ENCODE measurements around the gene AGTRAP. TPM values are rescaled to one million over a fixed set of nuclear protein-coding genes. Genes with fewer than 3 reads are reported as not detected.

AGTRAP gene
- total RNA-seq, 1 donor from 2014 or later, result 76.7 TPM

GRCh38 chr1:11720033-11720376 lies 15.9 kb upstream of the AGTRAP start:
- TF ChIP-seq, protein P1, sequence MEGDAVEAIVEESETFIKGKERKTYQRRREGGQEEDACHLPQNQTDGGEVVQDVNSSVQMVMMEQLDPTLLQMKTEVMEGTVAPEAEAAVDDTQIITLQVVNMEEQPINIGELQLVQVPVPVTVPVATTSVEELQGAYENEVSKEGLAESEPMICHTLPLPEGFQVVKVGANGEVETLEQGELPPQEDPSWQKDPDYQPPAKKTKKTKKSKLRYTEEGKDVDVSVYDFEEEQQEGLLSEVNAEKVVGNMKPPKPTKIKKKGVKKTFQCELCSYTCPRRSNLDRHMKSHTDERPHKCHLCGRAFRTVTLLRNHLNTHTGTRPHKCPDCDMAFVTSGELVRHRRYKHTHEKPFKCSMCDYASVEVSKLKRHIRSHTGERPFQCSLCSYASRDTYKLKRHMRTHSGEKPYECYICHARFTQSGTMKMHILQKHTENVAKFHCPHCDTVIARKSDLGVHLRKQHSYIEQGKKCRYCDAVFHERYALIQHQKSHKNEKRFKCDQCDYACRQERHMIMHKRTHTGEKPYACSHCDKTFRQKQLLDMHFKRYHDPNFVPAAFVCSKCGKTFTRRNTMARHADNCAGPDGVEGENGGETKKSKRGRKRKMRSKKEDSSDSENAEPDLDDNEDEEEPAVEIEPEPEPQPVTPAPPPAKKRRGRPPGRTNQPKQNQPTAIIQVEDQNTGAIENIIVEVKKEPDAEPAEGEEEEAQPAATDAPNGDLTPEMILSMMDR (IDR thresholded peaks at IDR 0.05; ENCODE audit: insufficient read depth, low read length, poor library complexity, severe bottlenecking), result no peak
- Histone ChIP-seq H3K27me3 (ENCODE audit: control insufficient read depth, insufficient read depth, low read length) (peaks cover 15% of the 10 kb centered on the region), H3K36me3 (ENCODE audit: control insufficient read depth, insufficient read depth, low read length) (no peaks in the 10 kb centered on the region), H3K4me3 (ENCODE audit: low read depth, low read length) (no peak overlapping the region)
- DNase-seq (ENCODE audit: low read depth), result no peak

GRCh38 chr1:11720525-11720924 lies 15.4 kb upstream of the AGTRAP start:
- DNase-seq (ENCODE audit: low read depth), result no peak
- Histone ChIP-seq H3K27me3 (ENCODE audit: control insufficient read depth, insufficient read depth, low read length) (peaks cover 13% of the 10 kb centered on the region), H3K36me3 (ENCODE audit: control insufficient read depth, insufficient read depth, low read length) (no peaks in the 10 kb centered on the region)

GRCh38 chr1:11721311-11721710 lies 14.6 kb upstream of the AGTRAP start:
- no peaks in the 10 kb centered on the region for H3K36me3 ChIP-seq (ENCODE audit: control insufficient read depth, insufficient read depth, low read length)
- TF ChIP-seq, protein P1 (IDR thresholded peaks at IDR 0.05; ENCODE audit: insufficient read depth, low read length, poor library complexity, severe bottlenecking), result no peak
- H3K27me3 ChIP-seq (ENCODE audit: control insufficient read depth, insufficient read depth, low read length), result peaks cover 11% of the 10 kb centered on the region
- no peak overlapping the region for H3K4me3 ChIP-seq (ENCODE audit: low read depth, low read length)
- no peak for DNase-seq (ENCODE audit: low read depth)

More at GRCh38 chr1:11720525-11720924, 15.4 kb upstream of the AGTRAP start:
- H3K4me3 ChIP-seq (ENCODE audit: low read depth, low read length), result no peak overlapping the region
- TF ChIP-seq, protein P1 (IDR thresholded peaks at IDR 0.05; ENCODE audit: insufficient read depth, low read length, poor library complexity, severe bottlenecking), result no peak

DNA sequence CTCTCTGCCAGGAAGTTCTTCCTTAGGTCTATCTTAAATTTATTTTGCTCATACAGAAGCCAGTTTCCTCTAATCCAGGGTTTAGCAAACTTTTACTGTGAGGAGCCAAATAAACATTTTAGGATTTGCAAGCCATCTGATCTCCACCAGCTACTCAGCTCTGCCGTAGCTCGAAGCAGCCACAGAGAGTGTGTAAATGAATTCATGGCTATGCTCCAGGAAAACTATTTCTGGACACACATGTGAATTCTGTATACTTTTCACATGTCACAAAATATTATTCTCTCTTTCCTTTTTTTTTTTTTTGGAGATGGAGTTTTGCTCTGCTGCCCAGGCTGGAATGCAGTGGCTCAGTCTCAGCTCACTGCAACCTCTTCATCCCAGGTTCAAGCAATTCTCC lies 13.4 kb upstream of the AGTRAP start:
- TF ChIP-seq, protein P1 (IDR thresholded peaks at IDR 0.05; ENCODE audit: insufficient read depth, low read length, poor library complexity, severe bottlenecking), result no peak
- Histone ChIP-seq H3K36me3 (ENCODE audit: control insufficient read depth, insufficient read depth, low read length) (no peaks in the 10 kb centered on the region), H3K4me3 (ENCODE audit: low read depth, low read length) (no peak overlapping the region), H3K27me3 (ENCODE audit: control insufficient read depth, insufficient read depth, low read length) (peaks cover 11% of the 10 kb centered on the region)
- DNase-seq (ENCODE audit: low read depth), result no peak

GRCh38 chr1:11725616-11726015 lies 10.3 kb upstream of the AGTRAP start:
- Histone ChIP-seq H3K27me3 (ENCODE audit: control insufficient read depth, insufficient read depth, low read length) (peaks cover 6% of the 10 kb centered on the region), H3K36me3 (ENCODE audit: control insufficient read depth, insufficient read depth, low read length) (no peaks in the 10 kb centered on the region), H3K4me3 (ENCODE audit: low read depth, low read length) (no peak overlapping the region)
- DNase-seq (ENCODE audit: low read depth), result no peak
- TF ChIP-seq, protein P1 (IDR thresholded peaks at IDR 0.05; ENCODE audit: insufficient read depth, low read length, poor library complexity, severe bottlenecking), result no peak

DNA sequence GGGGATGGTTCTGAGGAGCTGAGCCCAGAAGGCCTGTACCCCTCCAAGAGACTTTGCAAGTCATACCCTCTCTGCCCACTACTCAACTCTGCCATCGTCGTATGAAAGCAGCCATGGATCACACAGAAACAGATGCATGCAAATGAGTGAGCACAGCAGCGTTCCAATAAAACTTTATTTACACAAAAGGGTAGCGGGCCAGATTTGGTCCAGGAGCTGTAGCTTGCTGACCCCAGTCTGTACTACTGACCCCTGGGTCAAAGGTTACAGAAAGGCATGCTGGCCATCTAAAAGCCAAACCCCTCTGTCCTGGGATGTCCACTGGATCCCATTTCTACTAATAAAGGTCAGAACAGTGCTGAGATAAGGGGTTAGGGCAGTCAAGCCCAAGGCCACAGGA lies 8.8 kb upstream of the AGTRAP start:
- Histone ChIP-seq H3K36me3 (ENCODE audit: control insufficient read depth, insufficient read depth, low read length) (no peaks in the 10 kb centered on the region), H3K4me3 (ENCODE audit: low read depth, low read length) (no peak overlapping the region), H3K27me3 (ENCODE audit: control insufficient read depth, insufficient read depth, low read length) (peaks cover 3% of the 10 kb centered on the region)
- TF ChIP-seq, protein P1 (IDR thresholded peaks at IDR 0.05; ENCODE audit: insufficient read depth, low read length, poor library complexity, severe bottlenecking), result no peak
- no peak for DNase-seq (ENCODE audit: low read depth)
